ENCODE results near the gene ZNF292.

DNA sequence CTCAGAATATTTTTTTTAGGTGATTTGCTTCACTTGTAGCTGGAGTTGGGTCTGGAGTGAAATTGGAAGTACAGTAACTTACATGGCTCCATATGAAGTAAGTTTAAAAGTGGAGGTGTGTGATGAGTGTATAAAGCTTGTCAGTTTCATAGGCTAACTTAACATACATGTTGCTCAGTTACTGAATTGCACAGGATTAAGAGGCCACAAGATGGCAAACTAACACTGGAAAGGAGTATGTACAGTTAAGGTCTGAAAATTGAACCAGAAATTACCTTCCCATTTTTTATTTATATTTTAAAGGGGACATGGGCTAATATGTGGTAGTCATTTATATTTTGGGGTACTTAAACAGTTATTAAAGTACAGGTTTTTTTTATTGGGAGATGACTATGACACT, 121.8 kb downstream of the ZNF292 start:
- TF ChIP-seq, protein P1, sequence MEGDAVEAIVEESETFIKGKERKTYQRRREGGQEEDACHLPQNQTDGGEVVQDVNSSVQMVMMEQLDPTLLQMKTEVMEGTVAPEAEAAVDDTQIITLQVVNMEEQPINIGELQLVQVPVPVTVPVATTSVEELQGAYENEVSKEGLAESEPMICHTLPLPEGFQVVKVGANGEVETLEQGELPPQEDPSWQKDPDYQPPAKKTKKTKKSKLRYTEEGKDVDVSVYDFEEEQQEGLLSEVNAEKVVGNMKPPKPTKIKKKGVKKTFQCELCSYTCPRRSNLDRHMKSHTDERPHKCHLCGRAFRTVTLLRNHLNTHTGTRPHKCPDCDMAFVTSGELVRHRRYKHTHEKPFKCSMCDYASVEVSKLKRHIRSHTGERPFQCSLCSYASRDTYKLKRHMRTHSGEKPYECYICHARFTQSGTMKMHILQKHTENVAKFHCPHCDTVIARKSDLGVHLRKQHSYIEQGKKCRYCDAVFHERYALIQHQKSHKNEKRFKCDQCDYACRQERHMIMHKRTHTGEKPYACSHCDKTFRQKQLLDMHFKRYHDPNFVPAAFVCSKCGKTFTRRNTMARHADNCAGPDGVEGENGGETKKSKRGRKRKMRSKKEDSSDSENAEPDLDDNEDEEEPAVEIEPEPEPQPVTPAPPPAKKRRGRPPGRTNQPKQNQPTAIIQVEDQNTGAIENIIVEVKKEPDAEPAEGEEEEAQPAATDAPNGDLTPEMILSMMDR (IDR thresholded peaks at IDR 0.05) = no peak
- TF ChIP-seq POLR2A (IDR thresholded peaks at IDR 0.05) = no peak
